Prostate gland (tissue), 2 donors: ENCODE data around the gene TMEM245. TPM values are rescaled to one million over a fixed set of nuclear protein-coding genes. Genes with fewer than 3 reads are reported as not detected.
"Not testable (repeated sequence)": the region's sequence is repeated elsewhere in the genome, so short reads cannot be mapped to it uniquely, and the experiment has no call there.

Experiments used
- DNase-seq: peaks from one replicate; pipeline ENCODE4 v3.0.0-alpha.2; 2019; ENCODE audit warnings: low spot score
- H3K27ac ChIP-seq, 2 donors: fragments of 200-600 bp; sonication (generic); 2 replicates each; pipeline ENCODE4 v1.5.1; 2017 to 2019
- H3K27me3 ChIP-seq: fragments of 200-600 bp; sonication (generic); replicated peaks from 2 replicates; pipeline ENCODE4 v1.5.1; 2019; ENCODE audit not compliant: insufficient read depth
- H3K36me3 ChIP-seq, 2 donors: fragments of 200-600 bp; sonication (generic); 1 replicate in 1 of 2; 2 replicates in 1 of 2; pipeline versions ENCODE4 v1.5.1 to v1.8.1; 2017 to 2019
- H3K4me1 ChIP-seq: fragments of 200-600 bp; sonication (generic); replicated peaks from 2 replicates; pipeline ENCODE4 v1.5.1; 2019
- H3K4me3 ChIP-seq, 2 donors: fragments of 200-600 bp; sonication (generic); 2 replicates each; pipeline ENCODE4 v1.5.1; 2017 to 2019
- H3K9me3 ChIP-seq: fragments of 200-600 bp; sonication (generic); 2 replicates; pipeline ENCODE4 v1.5.1; 2017
- CTCF ChIP-seq, 4 experiments: fragments of 200-600 bp in 2 of 4; fragments of 450-650 bp in 2 of 4; sonication (generic) in 2 of 4; IDR thresholded peaks; 1 replicate in 3 of 4; 2 replicates in 1 of 4; pipeline ENCODE4 v1.5.1; 2016 to 2019; ENCODE audit warnings: antibody characterized with exemption in 4 of 4, mild to moderate bottlenecking in 2 of 4, moderate library complexity in 2 of 4
- POLR2A ChIP-seq: fragments of 450-650 bp; IDR thresholded peaks from one replicate; pipeline ENCODE4 v1.6.1; 2016; ENCODE audit warnings: antibody characterized with exemption, mild to moderate bottlenecking
- POLR2AphosphoS5 ChIP-seq: sonication (generic); formaldehyde crosslinking; IDR thresholded peaks from one replicate; pipeline ENCODE4 v1.6.1; 2017; ENCODE audit warnings: antibody characterized with exemption
- WGBS: methylation state at CpG from one replicate; pipeline ENCODE4 v1.1.5; 2018; 5-methylcytosine and 5-hydroxymethylcytosine counted together
- intact Hi-C: fragments of 100-400 bp; cut with DNase I; formaldehyde crosslinking; loops from one replicate; pipeline ENCODE4 v1.14.2; 2022
- total RNA-seq, 2 donors: library from RNA; depleted of rRNA; stranded (reverse); fragments of >200 nt; gene quantifications; one replicate each; pipeline ENCODE4 v1.1.0, GENCODE V29; 2016

Gene TMEM245
- total RNA-seq, 2 donors from 2014 or later, result 57.7 to 82.1 TPM

- no peak overlapping the region for H3K27ac ChIP-seq
- no peak overlapping the region for H3K4me3 ChIP-seq
- DNase-seq, result no peak
- no peaks in the 10 kb centered on the region for H3K9me3 ChIP-seq
- H3K27me3 ChIP-seq, result no peaks in the 10 kb centered on the region
- H3K36me3 ChIP-seq, result no peaks in the 10 kb centered on the region
- intact Hi-C loops, result no loop called here
- no peaks in the 10 kb centered on the region for H3K4me1 ChIP-seq
- TF ChIP-seq CTCF (IDR thresholded peaks at IDR 0.05), result no peak
- TF ChIP-seq POLR2AphosphoS5, result no peak
- TF ChIP-seq POLR2A, result no peak
- 83% methylated on average over 2 of the region's 2 CpGs for WGBS
Observed at GRCh38 chr9:108980893-108981292, 138.9 kb downstream of the TMEM245 start.

GRCh38 chr9:108978205-108978604, 141.5 kb downstream of the TMEM245 start:
- 9% methylated on average over 1 of the region's 1 CpG for WGBS
- Histone ChIP-seq H3K4me1 (no peaks in the 10 kb centered on the region), H3K27me3 (no peaks in the 10 kb centered on the region), H3K36me3 (no peaks in the 10 kb centered on the region), H3K9me3 (no peaks in the 10 kb centered on the region), H3K4me3 (no peak overlapping the region), H3K27ac (no peak overlapping the region)
- intact Hi-C loops, result no loop called here
- TF ChIP-seq POLR2A, result no peak
- TF ChIP-seq CTCF (IDR thresholded peaks at IDR 0.05), result no peak
- TF ChIP-seq POLR2AphosphoS5, result no peak
- no peak for DNase-seq

GRCh38 chr9:108973895-108974294, 145.9 kb downstream of the TMEM245 start:
- 26% methylated on average over 5 of the region's 5 CpGs for WGBS

GRCh38 chr9:108972626-108973209, 147.0 kb downstream of the TMEM245 start:
- TF ChIP-seq POLR2A, result no peak
- TF ChIP-seq CTCF (IDR thresholded peaks at IDR 0.05), result no peak
- no peak for TF ChIP-seq POLR2AphosphoS5
- 26% methylated on average over 2 of the region's 2 CpGs for WGBS
- no peak overlapping the region for H3K4me3 ChIP-seq
- intact Hi-C loops, result no loop called here
- no peaks in the 10 kb centered on the region for H3K27me3 ChIP-seq
- no peak overlapping the region for H3K27ac ChIP-seq
- H3K9me3 ChIP-seq, result no peaks in the 10 kb centered on the region
- H3K36me3 ChIP-seq, result no peaks in the 10 kb centered on the region
- H3K4me1 ChIP-seq, result no peaks in the 10 kb centered on the region
- no peak for DNase-seq

More at GRCh38 chr9:108973895-108974294, 145.9 kb downstream of the TMEM245 start:
- H3K27me3 ChIP-seq, result no peaks in the 10 kb centered on the region
- no peaks in the 10 kb centered on the region for H3K36me3 ChIP-seq
- no peak overlapping the region for H3K27ac ChIP-seq
- DNase-seq, result no peak
- no peaks in the 10 kb centered on the region for H3K9me3 ChIP-seq
- H3K4me3 ChIP-seq, result no peak overlapping the region
- no peak for TF ChIP-seq POLR2A
- no peaks in the 10 kb centered on the region for H3K4me1 ChIP-seq
- intact Hi-C loops, result no loop called here

- Histone ChIP-seq H3K4me3 (no peak overlapping the region), H3K27ac (no peak overlapping the region), H3K4me1 (no peaks in the 10 kb centered on the region), H3K36me3 (no peaks in the 10 kb centered on the region), H3K9me3 (no peaks in the 10 kb centered on the region), H3K27me3 (no peaks in the 10 kb centered on the region)
- intact Hi-C loops, result no loop called here
- 61% methylated on average over 3 of the region's 3 CpGs for WGBS
- no peak for DNase-seq
- no peak for TF ChIP-seq POLR2AphosphoS5
- no peak for TF ChIP-seq POLR2A
- TF ChIP-seq CTCF (IDR thresholded peaks at IDR 0.05), result no peak
Observed at GRCh38 chr9:108972186-108972585, 147.6 kb downstream of the TMEM245 start.

- intact Hi-C loops, H3K4me3 ChIP-seq, H3K9me3 ChIP-seq, H3K27me3 ChIP-seq, H3K36me3 ChIP-seq, H3K27ac ChIP-seq, H3K4me1 ChIP-seq, DNase-seq: not testable (repeated sequence)
- WGBS, result 100% methylated on average over 2 of the region's 2 CpGs
Observed at GRCh38 chr9:108971392-108971791, 148.4 kb downstream of the TMEM245 start.
